Astrocyte of the spinal cord (primary cell): Measurements from ENCODE around the gene CATSPERD.
"Not testable (repeated sequence)": the region's sequence is repeated elsewhere in the genome, so short reads cannot be mapped to it uniquely, and the experiment has no call there.

Experiments
- DNase-seq: peaks from one replicate; pipeline ENCODE4 v3.0.0; 2011; ENCODE audit warnings: low read depth, low spot score
- H3K4me3 ChIP-seq: 2 replicates; pipeline ENCODE4 v1.5.1; 2011; ENCODE audit warnings: low read depth, mild to moderate bottlenecking, low read length, moderate library complexity
- in situ Hi-C: cut with HindIII; loops from 2 replicates; pipeline ENCODE4 v1.10.0; 2017; ENCODE audit warnings: low sequenced_read_pairs
- TF ChIP-seq, protein P1 (sequence below): IDR thresholded peaks from 2 replicates; pipeline ENCODE4 v1.5.1; 2012; ENCODE audit warnings: low read depth, mild to moderate bottlenecking, low read length, inconsistent platforms

Gene CATSPERD

DNA sequence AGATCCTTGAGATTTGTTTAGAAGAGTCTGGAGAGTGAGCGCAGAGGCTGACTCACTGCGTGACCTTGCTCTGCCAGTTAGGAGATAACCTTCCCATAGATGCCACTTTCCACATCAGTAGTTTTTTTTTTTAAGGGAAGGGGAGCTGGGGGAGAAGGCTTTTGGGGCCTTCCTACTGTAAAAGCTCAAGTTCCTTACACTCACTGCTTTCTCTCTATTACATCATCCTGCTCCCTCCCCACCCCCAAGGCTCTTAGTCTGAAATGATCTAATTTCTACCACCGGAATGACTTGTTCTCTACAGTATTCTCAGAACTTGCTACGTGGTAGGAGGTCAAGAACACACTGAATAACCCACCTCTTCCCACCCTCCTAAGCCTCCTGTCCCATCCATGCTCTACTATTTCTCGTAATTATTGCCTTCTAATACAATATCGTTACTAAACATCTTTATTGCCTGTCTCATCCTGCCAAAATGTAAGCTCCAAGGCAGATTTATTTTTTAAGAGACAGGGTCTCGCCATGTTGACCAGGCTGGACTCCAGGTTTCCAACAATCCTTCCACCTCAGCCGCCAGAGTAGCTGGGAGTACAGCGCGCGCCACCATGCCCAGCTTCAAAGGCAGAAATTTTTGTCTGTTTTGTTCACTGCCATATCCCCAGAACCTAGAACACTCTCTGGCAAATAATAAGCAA, 1.7 kb upstream of the CATSPERD start:
- peak overlapping the region; percentile 98 for H3K4me3 ChIP-seq
- DNase-seq: peak; percentile 89
- TF ChIP-seq, protein P1, sequence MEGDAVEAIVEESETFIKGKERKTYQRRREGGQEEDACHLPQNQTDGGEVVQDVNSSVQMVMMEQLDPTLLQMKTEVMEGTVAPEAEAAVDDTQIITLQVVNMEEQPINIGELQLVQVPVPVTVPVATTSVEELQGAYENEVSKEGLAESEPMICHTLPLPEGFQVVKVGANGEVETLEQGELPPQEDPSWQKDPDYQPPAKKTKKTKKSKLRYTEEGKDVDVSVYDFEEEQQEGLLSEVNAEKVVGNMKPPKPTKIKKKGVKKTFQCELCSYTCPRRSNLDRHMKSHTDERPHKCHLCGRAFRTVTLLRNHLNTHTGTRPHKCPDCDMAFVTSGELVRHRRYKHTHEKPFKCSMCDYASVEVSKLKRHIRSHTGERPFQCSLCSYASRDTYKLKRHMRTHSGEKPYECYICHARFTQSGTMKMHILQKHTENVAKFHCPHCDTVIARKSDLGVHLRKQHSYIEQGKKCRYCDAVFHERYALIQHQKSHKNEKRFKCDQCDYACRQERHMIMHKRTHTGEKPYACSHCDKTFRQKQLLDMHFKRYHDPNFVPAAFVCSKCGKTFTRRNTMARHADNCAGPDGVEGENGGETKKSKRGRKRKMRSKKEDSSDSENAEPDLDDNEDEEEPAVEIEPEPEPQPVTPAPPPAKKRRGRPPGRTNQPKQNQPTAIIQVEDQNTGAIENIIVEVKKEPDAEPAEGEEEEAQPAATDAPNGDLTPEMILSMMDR: no peak
- in situ Hi-C loops: no loop called here

- DNase-seq: no peak
- in situ Hi-C loops: no loop called here
Measured at GRCh38 chr19:5719274-5719960, 1.0 kb upstream of the CATSPERD start.

DNA sequence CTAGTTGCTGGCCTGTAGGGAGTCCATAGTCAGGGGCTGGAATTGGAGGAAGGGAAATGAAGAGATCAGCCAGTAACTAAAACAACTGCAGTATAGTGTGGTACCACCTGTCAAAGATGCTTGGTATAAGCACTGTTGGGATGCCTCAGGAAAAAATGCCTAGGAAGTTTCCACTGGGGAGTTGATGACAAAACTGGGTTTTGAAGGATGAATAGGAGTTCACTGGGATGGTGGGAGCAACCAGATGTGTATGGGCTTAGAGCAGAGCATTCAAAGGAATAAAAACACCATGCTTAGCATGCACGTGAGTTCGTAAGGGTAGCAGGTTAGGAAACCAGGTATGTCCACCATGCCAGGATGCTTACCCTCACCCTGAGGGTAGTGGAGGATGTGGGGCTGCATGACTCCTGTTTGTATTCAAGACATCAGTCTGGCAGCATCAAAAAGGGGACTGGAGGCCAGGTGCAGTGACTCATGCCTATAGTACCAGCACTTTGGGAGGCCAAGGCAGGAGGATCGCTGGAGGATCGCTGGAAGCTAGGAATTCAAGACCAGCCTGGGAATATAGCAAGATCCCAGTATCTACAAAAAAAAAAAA, 7.1 kb downstream of the CATSPERD start:
- H3K4me3 ChIP-seq: no peak overlapping the region
- in situ Hi-C loops: no loop called here
- TF ChIP-seq, protein P1: no peak
- DNase-seq: no peak

More at GRCh38 chr19:5719274-5719960, 1.0 kb upstream of the CATSPERD start:
- H3K4me3 ChIP-seq: peak overlapping the region; percentile 98
- TF ChIP-seq, protein P1: no peak

- in situ Hi-C loops, H3K4me3 ChIP-seq, DNase-seq: not testable (repeated sequence)
Measured at GRCh38 chr19:5733172-5733571, 12.7 kb downstream of the CATSPERD start.

DNA sequence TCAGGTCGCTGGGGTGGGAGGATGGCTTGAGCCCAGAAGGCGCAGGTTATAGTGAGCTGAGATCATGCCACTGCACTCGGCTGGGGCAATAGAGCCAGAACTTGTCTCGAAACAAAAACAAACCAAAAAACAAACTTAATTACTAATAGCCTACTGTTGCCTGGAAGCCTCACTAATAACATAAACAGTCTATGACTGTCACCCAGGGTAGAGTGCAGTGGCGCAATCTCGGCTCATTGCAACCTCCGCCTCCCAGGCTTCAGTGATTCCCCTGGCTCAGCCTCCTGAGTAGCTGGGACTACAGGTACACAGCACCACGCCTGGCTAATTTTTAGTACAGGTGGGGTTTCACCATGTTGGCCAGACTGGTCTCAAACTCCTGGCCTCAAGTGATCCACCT, 18.0 kb downstream of the CATSPERD start:
- in situ Hi-C loops: no loop called here
- no peak for DNase-seq
- TF ChIP-seq, protein P1: no peak
- H3K4me3 ChIP-seq: no peak overlapping the region

GRCh38 chr19:5742051-5742450, 21.6 kb downstream of the CATSPERD start:
- no peak overlapping the region for H3K4me3 ChIP-seq
- TF ChIP-seq, protein P1: no peak
- in situ Hi-C loops: no loop called here
- no peak for DNase-seq

DNA sequence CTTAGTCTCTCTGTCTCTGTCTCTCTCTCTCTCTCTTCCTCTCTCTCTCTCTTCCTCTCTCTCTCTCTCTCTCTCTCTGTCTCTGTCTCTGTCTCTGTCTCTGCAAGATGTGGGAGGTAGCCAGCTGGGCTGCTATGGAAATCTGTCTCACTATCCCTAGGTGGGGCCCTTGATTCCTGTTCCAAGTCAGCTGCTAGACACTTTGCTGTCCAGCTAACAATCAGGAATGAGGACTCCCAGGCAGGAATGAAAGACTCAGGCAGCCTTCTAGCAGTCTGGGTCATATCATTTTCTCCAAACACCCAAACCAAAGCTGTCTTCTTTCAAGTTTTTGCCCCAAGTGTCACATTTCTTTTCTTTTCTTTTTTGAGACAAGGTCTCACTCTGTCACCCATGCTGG, 23.2 kb downstream of the CATSPERD start:
- TF ChIP-seq, protein P1: no peak
- in situ Hi-C loops: no loop called here

GRCh38 chr19:5744999-5745398, 24.6 kb downstream of the CATSPERD start:
- in situ Hi-C loops, H3K4me3 ChIP-seq, DNase-seq: not testable (repeated sequence)

More for the DNA sequence above, 23.2 kb downstream of the CATSPERD start:
- no peak for DNase-seq
- H3K4me3 ChIP-seq: no peak overlapping the region

DNA sequence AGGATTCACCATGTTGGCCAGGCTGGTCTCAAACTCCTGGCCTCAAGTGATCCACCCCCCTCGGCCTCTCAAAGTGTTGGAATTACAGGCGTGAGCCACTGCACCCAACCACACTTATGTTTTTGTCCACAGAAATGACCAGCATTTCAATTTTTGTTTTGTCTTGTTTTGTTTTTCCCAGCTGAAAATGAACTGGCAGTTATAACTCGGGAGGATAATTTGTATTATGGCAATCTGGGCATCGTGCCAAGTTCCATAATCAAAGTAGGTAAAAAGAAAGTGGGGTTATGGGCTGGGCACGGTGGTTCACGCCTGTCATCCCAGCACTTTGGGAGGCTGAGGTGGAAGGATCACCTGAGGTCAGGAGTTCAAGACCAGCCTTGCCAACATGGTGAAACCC, 28.5 kb downstream of the CATSPERD start:
- DNase-seq, in situ Hi-C loops, H3K4me3 ChIP-seq: not testable (repeated sequence)
